Osteoblast (primary cell): ENCODE results near the gene LNPEP. TPM values are rescaled to one million over a fixed set of nuclear protein-coding genes. Genes with fewer than 3 reads are reported as not detected.

ENCODE experiments used
- DNase-seq: peaks from one replicate; pipeline ENCODE4 v3.0.0; 2011; ENCODE audit warnings: low spot score, mixed read lengths; ENCODE audit not compliant: insufficient read length; ENCODE audit errors: missing footprints
- H2AFZ ChIP-seq: 2 replicates; pipeline ENCODE4 v1.6.0; 2011; ENCODE audit warnings: mild to moderate bottlenecking, low read length
- H3K27ac ChIP-seq: 2 replicates; pipeline ENCODE4 v1.5.1; 2011; ENCODE audit warnings: mild to moderate bottlenecking, low read depth, low read length, moderate library complexity
- H3K27me3 ChIP-seq: 2 replicates; pipeline ENCODE4 v1.6.0; 2012; ENCODE audit warnings: mild to moderate bottlenecking, control low read depth, inconsistent platforms, low read length, moderate library complexity; ENCODE audit not compliant: insufficient read depth
- H3K36me3 ChIP-seq: 2 replicates; pipeline ENCODE4 v1.5.1; 2011; ENCODE audit warnings: mild to moderate bottlenecking, low read length, control low read depth, moderate library complexity; ENCODE audit not compliant: insufficient read depth
- H3K4me1 ChIP-seq: 2 replicates; pipeline ENCODE4 v1.5.1; 2011; ENCODE audit warnings: mild to moderate bottlenecking, low read length, control low read depth, moderate library complexity; ENCODE audit not compliant: insufficient read depth
- H3K4me2 ChIP-seq: 2 replicates; pipeline ENCODE4 v1.6.0; 2011; ENCODE audit warnings: mild to moderate bottlenecking, low read length; ENCODE audit not compliant: insufficient read depth
- H3K4me3 ChIP-seq: fragments of 200-600 bp; sonication (generic); 3 replicates; pipeline ENCODE4 v1.5.1; 2012; ENCODE audit warnings: mild to moderate bottlenecking, low read length, inconsistent platforms; ENCODE audit not compliant: insufficient read depth
- H3K79me2 ChIP-seq: 2 replicates; pipeline ENCODE4 v1.6.0; 2012; ENCODE audit warnings: mild to moderate bottlenecking, low read length, control low read depth, inconsistent platforms; ENCODE audit not compliant: insufficient read depth
- H3K9me3 ChIP-seq: 2 replicates; pipeline ENCODE4 v1.5.1; 2011; ENCODE audit warnings: low read depth, low read length, control low read depth
- H4K20me1 ChIP-seq: 2 replicates; pipeline ENCODE4 v1.6.0; 2012; ENCODE audit warnings: mild to moderate bottlenecking, low read length, control low read depth; ENCODE audit not compliant: insufficient read depth
- total RNA-seq: library from RNA; depleted of rRNA; stranded (reverse); fragments of >200 nt; gene quantifications from 2 replicates; pipeline ENCODE4 v1.2.3, GENCODE V29; 2012
- TF ChIP-seq, protein P1 (sequence below): IDR thresholded peaks from 2 replicates; pipeline ENCODE4 v1.5.1; 2011; ENCODE audit warnings: mild to moderate bottlenecking, low read depth, low read length, moderate library complexity; ENCODE audit errors: extremely low read depth

LNPEP gene
- total RNA-seq, 1 donor = 44.9 TPM

DNA sequence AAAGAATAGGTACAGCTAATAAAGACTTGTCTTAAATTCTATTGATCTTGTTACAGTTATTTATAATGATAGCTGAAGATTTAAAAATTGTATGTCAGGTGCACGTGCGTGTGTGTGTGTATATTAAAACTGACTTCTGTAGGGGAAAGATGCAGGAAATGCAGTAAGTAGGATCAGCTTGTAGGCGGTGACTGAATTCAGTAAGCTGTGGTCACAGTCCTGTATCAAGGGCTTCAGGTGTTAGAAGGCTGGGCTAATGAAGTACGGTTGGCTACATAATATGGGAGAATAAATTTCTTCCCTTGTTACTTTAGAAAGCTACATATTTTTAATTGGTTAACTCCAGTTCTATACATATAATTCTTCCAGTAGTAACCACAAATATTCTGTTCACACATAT is 54.2 kb downstream of the LNPEP start:
- TF ChIP-seq, protein P1, sequence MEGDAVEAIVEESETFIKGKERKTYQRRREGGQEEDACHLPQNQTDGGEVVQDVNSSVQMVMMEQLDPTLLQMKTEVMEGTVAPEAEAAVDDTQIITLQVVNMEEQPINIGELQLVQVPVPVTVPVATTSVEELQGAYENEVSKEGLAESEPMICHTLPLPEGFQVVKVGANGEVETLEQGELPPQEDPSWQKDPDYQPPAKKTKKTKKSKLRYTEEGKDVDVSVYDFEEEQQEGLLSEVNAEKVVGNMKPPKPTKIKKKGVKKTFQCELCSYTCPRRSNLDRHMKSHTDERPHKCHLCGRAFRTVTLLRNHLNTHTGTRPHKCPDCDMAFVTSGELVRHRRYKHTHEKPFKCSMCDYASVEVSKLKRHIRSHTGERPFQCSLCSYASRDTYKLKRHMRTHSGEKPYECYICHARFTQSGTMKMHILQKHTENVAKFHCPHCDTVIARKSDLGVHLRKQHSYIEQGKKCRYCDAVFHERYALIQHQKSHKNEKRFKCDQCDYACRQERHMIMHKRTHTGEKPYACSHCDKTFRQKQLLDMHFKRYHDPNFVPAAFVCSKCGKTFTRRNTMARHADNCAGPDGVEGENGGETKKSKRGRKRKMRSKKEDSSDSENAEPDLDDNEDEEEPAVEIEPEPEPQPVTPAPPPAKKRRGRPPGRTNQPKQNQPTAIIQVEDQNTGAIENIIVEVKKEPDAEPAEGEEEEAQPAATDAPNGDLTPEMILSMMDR = no peak
- H3K79me2 ChIP-seq = no peaks in the 10 kb centered on the region

DNA sequence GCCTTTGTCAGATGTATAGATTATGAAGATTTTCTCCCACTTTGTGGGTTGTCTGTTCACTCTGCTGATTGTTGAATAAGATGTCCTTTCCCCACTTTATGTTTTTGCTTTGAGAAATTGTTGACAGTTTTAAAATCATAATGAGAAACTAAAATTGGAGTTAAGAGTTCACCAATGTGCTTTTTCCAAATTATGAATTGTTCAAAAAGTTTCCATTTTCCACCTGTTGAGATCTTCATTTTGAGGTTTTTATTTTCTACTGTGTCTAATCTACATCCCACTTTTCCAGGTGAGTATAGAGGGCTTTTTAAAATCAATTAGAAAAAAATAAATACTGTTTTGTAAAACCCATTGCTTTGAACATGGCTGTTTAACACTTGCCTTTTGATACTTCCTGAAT is 55.8 kb downstream of the LNPEP start:
- TF ChIP-seq, protein P1 = no peak
- Histone ChIP-seq H2AFZ (no peak overlapping the region), H3K4me3 (no peak overlapping the region), H3K4me1 (no peaks in the 10 kb centered on the region), H4K20me1 (no peaks in the 10 kb centered on the region), H3K27ac (no peak overlapping the region), H3K36me3 (peaks cover 6% of the 10 kb centered on the region), H3K27me3 (no peaks in the 10 kb centered on the region), H3K79me2 (no peaks in the 10 kb centered on the region), H3K4me2 (no peak overlapping the region), H3K9me3 (no peaks in the 10 kb centered on the region)
- DNase-seq = no peak

More for the DNA sequence above, 54.2 kb downstream of the LNPEP start:
- no peak overlapping the region for H2AFZ ChIP-seq
- peaks cover 14% of the 10 kb centered on the region for H3K36me3 ChIP-seq
- no peaks in the 10 kb centered on the region for H3K27me3 ChIP-seq
- no peak overlapping the region for H3K27ac ChIP-seq
- no peak overlapping the region for H3K4me2 ChIP-seq
- DNase-seq = no peak
- no peaks in the 10 kb centered on the region for H3K9me3 ChIP-seq
- no peak overlapping the region for H3K4me3 ChIP-seq
- no peaks in the 10 kb centered on the region for H4K20me1 ChIP-seq
- no peaks in the 10 kb centered on the region for H3K4me1 ChIP-seq

DNA sequence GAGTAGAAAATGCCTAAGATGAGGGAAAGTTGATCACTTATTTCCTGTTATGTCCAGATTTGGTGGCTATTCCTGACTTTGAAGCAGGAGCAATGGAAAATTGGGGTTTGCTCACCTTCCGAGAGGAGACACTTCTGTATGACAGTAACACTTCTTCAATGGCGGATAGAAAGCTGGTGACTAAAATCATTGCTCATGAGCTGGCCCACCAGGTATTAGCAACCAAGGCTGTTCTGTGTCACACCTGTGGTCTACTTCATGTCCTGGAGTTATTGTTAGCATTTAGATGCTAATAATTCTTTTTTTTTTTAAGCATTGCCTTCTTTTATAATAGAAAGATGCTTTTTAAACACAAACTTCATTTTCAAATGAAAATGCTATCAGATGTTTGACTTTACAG is 57.9 kb downstream of the LNPEP start:
- TF ChIP-seq, protein P1 = no peak
- Histone ChIP-seq H2AFZ (no peak overlapping the region), H3K36me3 (peaks cover 6% of the 10 kb centered on the region), H3K27me3 (no peaks in the 10 kb centered on the region), H3K4me2 (no peak overlapping the region), H3K79me2 (no peaks in the 10 kb centered on the region), H3K27ac (no peak overlapping the region), H3K9me3 (no peaks in the 10 kb centered on the region), H4K20me1 (no peaks in the 10 kb centered on the region), H3K4me1 (no peaks in the 10 kb centered on the region), H3K4me3 (no peak overlapping the region)
- no peak for DNase-seq

DNA sequence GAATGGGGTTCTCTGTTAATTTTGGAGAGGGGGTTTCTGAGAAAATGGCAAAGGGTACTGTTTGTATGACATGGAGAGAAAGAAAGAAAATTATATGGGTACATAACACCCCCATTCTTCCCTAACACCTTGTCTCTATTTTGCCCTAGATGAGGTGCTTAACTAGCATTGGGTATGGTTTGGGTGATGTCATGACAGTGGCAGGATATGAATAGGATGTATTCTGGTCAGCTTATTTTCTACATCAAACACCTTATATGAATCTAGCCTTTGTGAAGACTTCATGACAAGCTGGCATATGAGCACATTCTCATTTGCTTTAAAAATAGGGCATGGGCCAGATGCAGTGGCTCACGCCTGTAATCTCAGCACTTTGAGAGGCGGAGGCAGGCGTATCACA is 58.6 kb downstream of the LNPEP start:
- H3K4me3 ChIP-seq = no peak overlapping the region
- TF ChIP-seq, protein P1 = no peak
- no peak for DNase-seq
- no peaks in the 10 kb centered on the region for H4K20me1 ChIP-seq
- H3K27me3 ChIP-seq = no peaks in the 10 kb centered on the region
- no peaks in the 10 kb centered on the region for H3K4me1 ChIP-seq
- peaks cover 6% of the 10 kb centered on the region for H3K36me3 ChIP-seq
- no peak overlapping the region for H2AFZ ChIP-seq
- no peaks in the 10 kb centered on the region for H3K9me3 ChIP-seq
- no peaks in the 10 kb centered on the region for H3K79me2 ChIP-seq
- H3K4me2 ChIP-seq = no peak overlapping the region
- no peak overlapping the region for H3K27ac ChIP-seq
